Naive thymus-derived CD8-positive, alpha-beta T cell (primary cell): Measurements from ENCODE around the gene DNAAF5. TPM values are rescaled to one million over a fixed set of nuclear protein-coding genes. Genes with fewer than 3 reads are reported as not detected.
A peak's percentile ranks its signal among the peaks of the same experiment; 100 is the strongest.

ENCODE experiments used
- ATAC-seq, 2 donors: fragments of 150-1000 bp; cut with Tn5 transposase in 1 of 2; sonication (Bioruptor Pico), chemical (Tn5 transposase) in 1 of 2; 1 replicate in 1 of 2; 2 replicates in 1 of 2; pipeline ENCODE4 v1.10.0; 2021; ENCODE audit warnings: mild to moderate bottlenecking in 2 of 2, moderate library complexity in 2 of 2
- POLR2A ChIA-PET: fragments of 350-600 bp; sonication (Branson Sonifier 250); formaldehyde crosslinking; loops from one replicate; lab custom pipeline; 2021; ENCODE audit warnings: antibody characterized with exemption; lab: Charles Lee
- DNase-seq, 10 donors: peaks; one replicate each; pipeline versions ENCODE4 v3.0.0 to v3.0.0-alpha.2; 2020 to 2022
- H3K27ac Mint-ChIP-seq, 10 donors: one replicate each; pipeline ENCODE4 v1.8.0; 2020 to 2022; ENCODE audit warnings: mild to moderate bottlenecking in 10 of 10, mixed read lengths in 10 of 10, moderate library complexity in 4 of 10, inconsistent platforms in 1 of 10
- H3K27me3 Mint-ChIP-seq, 5 donors: one replicate each; pipeline ENCODE4 v1.8.0; 2021 to 2022; ENCODE audit warnings: mixed read lengths in 5 of 5
- H3K36me3 Mint-ChIP-seq, 3 donors: one replicate each; pipeline ENCODE4 v1.8.0; 2020 to 2022; ENCODE audit warnings: mixed read lengths in 3 of 3, mild to moderate bottlenecking in 2 of 3, inconsistent platforms in 1 of 3
- H3K4me1 Mint-ChIP-seq, 4 donors: one replicate each; pipeline ENCODE4 v1.8.0; 2021 to 2022; ENCODE audit warnings: mixed read lengths in 4 of 4
- H3K4me3 Mint-ChIP-seq, 10 donors: one replicate each; pipeline ENCODE4 v1.8.0; 2020 to 2022; ENCODE audit warnings: mild to moderate bottlenecking in 10 of 10, mixed read lengths in 10 of 10, moderate library complexity in 6 of 10, inconsistent platforms in 1 of 10
- H3K9me3 Mint-ChIP-seq, 9 donors: one replicate each; pipeline ENCODE4 v1.8.0; 2020 to 2022; ENCODE audit warnings: mixed read lengths in 9 of 9, mild to moderate bottlenecking in 3 of 9, inconsistent platforms in 1 of 9, moderate library complexity in 1 of 9
- polyA plus RNA-seq, 3 donors: library from polyadenylated mRNA; unstranded; fragments of 300-500 nt; fragmentation: Illumina TruSeq; gene quantifications; one replicate each; pipeline ENCODE4 v1.2.3, GENCODE V29; 2021
- total RNA-seq, 8 experiments: library from RNA in 2 of 8; stranded (reverse) in 2 of 8; gene quantifications; one replicate each; pipeline ENCODE4 v1.2.3 and lab custom pipeline; 2021 to 2026

Gene DNAAF5
- total and polyA plus RNA-seq, 5 experiments from 2014 or later = 2.8 to 16.3 (median 4.6) TPM

DNA sequence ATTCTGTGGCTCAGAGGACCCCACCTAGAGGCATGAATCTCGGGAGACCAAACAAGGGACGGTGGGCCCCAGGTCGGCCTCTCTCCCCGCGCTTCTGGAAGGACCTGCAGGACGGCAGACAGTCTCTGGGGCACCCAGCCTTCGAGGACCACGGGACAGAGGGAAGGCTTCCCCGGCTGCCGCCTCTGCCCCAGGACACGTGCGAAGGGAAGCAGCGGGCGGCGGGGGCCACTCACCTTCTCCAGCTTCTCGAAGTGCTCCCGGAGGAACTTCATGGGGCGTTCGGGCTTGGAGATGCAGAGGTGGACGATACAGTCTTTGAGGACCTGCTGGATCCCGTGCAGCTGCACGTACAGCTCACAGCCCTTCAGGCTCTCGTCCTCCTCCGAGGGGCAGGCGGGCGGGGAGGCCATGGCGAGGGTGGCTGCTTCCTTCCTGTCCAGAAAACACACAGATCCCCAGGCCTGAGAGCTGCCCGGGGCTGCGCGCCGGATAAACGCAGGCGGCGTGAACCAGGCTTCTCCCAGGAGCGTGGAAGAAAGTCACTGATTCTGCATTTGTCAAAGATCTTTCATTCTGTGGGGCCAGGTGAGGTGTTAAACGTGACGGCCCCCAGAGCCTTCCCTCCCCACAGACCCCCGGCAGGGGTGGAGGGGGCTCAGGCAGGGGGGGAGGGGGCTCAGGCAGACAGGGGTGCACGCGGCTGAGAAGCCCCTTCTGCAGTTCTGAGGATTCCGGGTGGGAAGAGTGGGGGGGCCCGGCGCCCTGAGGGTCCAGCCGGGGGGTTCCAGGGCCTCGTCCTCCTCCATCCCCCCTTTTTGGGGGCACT, 15.2 kb upstream of the DNAAF5 start:
- peaks cover 8 to 46% (median 36%) of the 10 kb centered on the region in 4 donors for H3K4me1 Mint-ChIP-seq
- H3K36me3 Mint-ChIP-seq = peaks cover 0 to 25% (median 14%) of the 10 kb centered on the region in 3 donors
- ATAC-seq (no peak), DNase-seq (no peak)
- peak overlapping the region; percentile 32 to 93 (median 66) for H3K27ac Mint-ChIP-seq
- POLR2A ChIA-PET = interaction anchor here (0.6 to 1.9 kb wide), 8 partner anchors 14 to 449 kb away, joined by 3 to 11 read pairs (median 6); partner anchors contain the start of genes DNAAF5 and PRKAR1B
- peaks cover 0 to 4% (median 0%) of the 10 kb centered on the region in 5 donors for H3K27me3 Mint-ChIP-seq
- peak overlapping the region; percentile 50 to 80 (median 70) for H3K4me3 Mint-ChIP-seq
- H3K9me3 Mint-ChIP-seq = no peaks in the 10 kb centered on the region

DNA sequence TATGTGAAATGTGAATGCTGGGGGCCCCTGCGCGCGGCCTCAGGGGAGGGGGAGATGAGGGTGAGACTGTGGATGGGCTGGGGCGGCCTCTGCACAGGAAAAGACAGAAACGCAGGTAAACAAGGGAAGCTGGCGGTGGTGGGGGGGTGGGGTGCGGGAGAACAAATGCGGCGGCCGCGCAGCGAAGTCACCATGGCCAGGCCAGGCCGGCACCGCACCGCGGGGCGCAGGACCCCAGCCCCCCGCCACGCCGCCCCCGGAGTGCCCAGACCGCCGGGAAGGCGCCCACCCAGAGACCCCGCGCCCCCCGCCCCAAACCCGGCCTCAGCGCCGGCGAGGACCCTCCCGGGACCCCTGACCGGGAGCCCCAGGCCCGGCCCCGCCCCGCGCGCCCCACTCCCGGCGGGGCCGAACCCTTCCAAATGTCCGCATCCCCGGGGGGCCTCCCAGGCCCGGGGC, 14.5 kb upstream of the DNAAF5 start:
- H3K27ac Mint-ChIP-seq = peak overlapping the region in 5 of 10 donors; percentile 32 to 93 (median 38)
- H3K9me3 Mint-ChIP-seq = no peaks in the 10 kb centered on the region
- POLR2A ChIA-PET = interaction anchor here (0.6 to 1.9 kb wide), 8 partner anchors 13 to 449 kb away, joined by 3 to 11 read pairs (median 4); partner anchors contain the start of genes DNAAF5 and PRKAR1B
- peaks cover 0 to 4% (median 0%) of the 10 kb centered on the region in 5 donors for H3K27me3 Mint-ChIP-seq
- H3K36me3 Mint-ChIP-seq = peaks cover 0 to 25% (median 12%) of the 10 kb centered on the region in 3 donors
- DNase-seq (peak in 1 of 10 donors; percentile 20), ATAC-seq (peak; percentile 40 to 41)
- peaks cover 8 to 50% (median 40%) of the 10 kb centered on the region in 4 donors for H3K4me1 Mint-ChIP-seq
- peak overlapping the region in 7 of 10 donors; percentile 52 to 80 (median 67) for H3K4me3 Mint-ChIP-seq

DNA sequence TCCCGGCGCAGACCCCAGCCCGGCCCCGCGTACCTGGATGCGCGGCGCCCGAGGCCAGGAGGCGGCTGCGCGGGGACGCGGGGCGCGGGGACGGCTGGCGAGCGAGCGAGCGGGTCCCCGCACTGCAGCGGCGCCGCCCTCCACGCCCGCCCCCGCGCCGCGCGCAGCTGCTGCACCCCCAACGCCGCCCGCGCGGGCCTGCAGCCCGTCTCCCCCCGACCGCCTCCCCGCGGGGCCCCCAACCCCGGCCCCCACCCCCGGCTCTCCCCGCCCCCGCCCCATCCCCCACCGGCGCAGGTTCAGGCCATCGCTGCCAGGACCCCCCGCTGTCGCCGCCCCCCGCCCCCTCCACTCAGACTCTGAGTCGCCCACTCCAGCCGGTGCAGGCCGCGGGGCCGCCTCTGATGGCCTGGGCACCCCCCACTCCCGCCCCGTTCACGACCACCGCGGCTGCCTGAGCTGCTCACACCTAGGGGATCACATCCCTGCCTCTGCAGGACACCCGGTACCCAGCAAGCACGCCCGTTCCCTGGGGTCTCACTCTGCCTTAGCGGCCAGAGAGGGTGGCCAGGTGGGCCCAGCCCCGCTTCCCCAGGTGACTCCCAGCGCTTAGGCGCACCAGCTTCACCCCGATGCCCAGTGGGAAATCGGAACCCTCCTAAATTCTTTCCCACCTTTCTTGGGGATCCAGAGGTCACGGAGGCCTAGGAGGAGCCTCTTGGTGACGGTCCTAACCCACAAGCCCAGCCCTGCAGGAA, 13.9 kb upstream of the DNAAF5 start:
- H3K27me3 Mint-ChIP-seq = peaks cover 0 to 4% (median 0%) of the 10 kb centered on the region in 5 donors
- POLR2A ChIA-PET = interaction anchor here (0.6 to 1.9 kb wide), 7 partner anchors 10 to 108 kb away, joined by 3 to 11 read pairs (median 4); partner anchors contain the start of genes DNAAF5 and PRKAR1B
- peak; percentile 85 to 90 for ATAC-seq
- peak overlapping the region in 8 of 10 donors; percentile 19 to 91 (median 68) for H3K27ac Mint-ChIP-seq
- peaks cover 0 to 20% (median 5%) of the 10 kb centered on the region in 3 donors for H3K36me3 Mint-ChIP-seq
- no peaks in the 10 kb centered on the region for H3K9me3 Mint-ChIP-seq
- H3K4me3 Mint-ChIP-seq = peak overlapping the region; percentile 32 to 88 (median 72)
- peaks cover 8 to 46% (median 38%) of the 10 kb centered on the region in 4 donors for H3K4me1 Mint-ChIP-seq
- peak in 6 of 10 donors; percentile 22 to 56 (median 40) for DNase-seq

DNA sequence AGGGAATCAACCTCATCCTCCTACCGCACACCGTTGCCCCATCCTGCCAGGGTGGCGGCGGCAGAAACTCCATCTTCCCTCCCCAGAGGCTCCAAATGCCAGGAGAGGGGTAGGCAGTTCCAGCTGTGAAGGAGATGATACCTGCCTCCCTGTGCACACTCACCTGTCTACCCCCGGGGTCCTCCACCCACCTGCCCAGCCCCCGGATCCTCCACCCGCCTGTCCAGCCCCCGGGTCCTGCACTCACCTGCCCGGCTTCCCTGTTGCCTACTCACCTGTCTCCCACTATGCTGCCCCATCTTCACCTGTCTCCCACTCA, 13.4 kb upstream of the DNAAF5 start:
- H3K36me3 Mint-ChIP-seq = peaks cover 0 to 15% (median 5%) of the 10 kb centered on the region in 3 donors
- peak in 1 of 2 donors; percentile 38 for ATAC-seq
- peaks cover 0 to 4% (median 0%) of the 10 kb centered on the region in 5 donors for H3K27me3 Mint-ChIP-seq
- no peak for DNase-seq
- H3K27ac Mint-ChIP-seq = peak overlapping the region; percentile 26 to 93 (median 86)
- H3K4me3 Mint-ChIP-seq = peak overlapping the region; percentile 71 to 88 (median 77)
- H3K9me3 Mint-ChIP-seq = no peaks in the 10 kb centered on the region
- H3K4me1 Mint-ChIP-seq = peaks cover 8 to 40% (median 33%) of the 10 kb centered on the region in 4 donors
- POLR2A ChIA-PET = interaction anchor here (1.6 to 1.9 kb wide), 3 partner anchors 44 to 109 kb away, joined by 3 to 11 read pairs (median 5); no protein-coding TSS in a partner anchor

DNA sequence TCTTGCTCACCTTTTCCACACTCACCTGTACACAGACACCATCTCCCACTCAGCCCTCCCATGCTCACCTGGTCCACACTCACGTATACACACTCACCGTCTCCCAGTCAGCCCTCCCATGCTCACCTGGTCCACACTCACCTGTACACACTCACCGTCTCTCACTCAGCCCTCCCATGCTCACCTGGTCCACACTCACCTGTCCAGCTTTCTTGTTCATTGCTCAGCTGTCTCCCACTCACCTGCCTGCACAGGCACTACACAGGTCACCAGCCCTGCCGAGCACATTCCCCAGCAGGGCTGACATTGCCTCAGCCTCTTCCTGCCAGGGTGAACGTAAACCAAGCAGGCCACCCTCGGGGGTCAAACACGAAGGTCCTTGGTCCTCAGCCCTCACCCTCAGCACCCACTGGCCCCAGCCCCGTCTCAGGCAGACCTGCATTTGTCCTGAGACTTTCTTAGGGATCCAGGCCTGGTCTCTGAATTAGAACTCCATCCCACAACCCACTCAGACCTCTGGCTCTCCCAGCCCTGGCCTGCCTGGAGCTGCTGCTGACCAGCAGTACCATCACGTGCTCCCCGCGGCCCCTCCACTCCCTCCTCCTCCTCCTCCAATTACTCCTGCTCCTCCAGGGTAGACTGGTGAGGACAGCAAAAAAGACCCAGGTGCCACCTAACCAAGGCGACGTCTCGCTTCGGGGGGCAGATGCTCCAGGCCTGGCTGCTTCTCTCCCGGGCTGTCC, 12.8 kb upstream of the DNAAF5 start:
- peak overlapping the region; percentile 63 to 88 (median 76) for H3K4me3 Mint-ChIP-seq
- POLR2A ChIA-PET = interaction anchor here (1.6 to 1.9 kb wide), 2 partner anchors 45 to 109 kb away, joined by 3 to 5 read pairs; no protein-coding TSS in a partner anchor
- H3K27me3 Mint-ChIP-seq = peaks cover 0 to 4% (median 0%) of the 10 kb centered on the region in 5 donors
- no peaks in the 10 kb centered on the region for H3K9me3 Mint-ChIP-seq
- H3K36me3 Mint-ChIP-seq = peaks cover 0 to 11% (median 5%) of the 10 kb centered on the region in 3 donors
- H3K27ac Mint-ChIP-seq = peak overlapping the region; percentile 78 to 93 (median 86)
- DNase-seq = no peak
- ATAC-seq = no peak
- H3K4me1 Mint-ChIP-seq = peaks cover 8 to 40% (median 34%) of the 10 kb centered on the region in 4 donors

DNA sequence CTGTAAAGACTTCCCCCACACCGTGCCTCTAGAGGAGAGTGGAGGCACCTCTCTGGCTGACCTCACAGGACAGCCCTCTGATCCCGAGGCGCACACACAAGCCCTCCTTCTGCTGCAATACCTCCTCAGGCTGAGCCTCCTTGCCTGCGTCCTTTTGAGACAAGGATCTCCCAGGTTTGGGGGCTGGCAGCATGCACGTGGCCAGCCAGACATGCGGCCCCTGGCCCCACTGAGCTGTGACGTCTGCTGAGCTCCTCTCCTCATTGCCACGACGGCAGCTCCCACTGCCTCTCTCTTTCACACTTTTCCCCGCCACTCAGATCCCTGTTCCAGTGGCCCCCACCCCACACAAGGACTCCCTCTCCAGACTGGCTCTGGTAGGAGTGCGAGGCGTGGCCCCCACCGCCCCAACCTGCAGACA, 12.2 kb upstream of the DNAAF5 start:
- POLR2A ChIA-PET = no interaction called here
- H3K4me1 Mint-ChIP-seq = peaks cover 8 to 40% (median 34%) of the 10 kb centered on the region in 4 donors
- no peak for DNase-seq
- no peaks in the 10 kb centered on the region for H3K9me3 Mint-ChIP-seq
- H3K36me3 Mint-ChIP-seq = peaks cover 0 to 11% (median 5%) of the 10 kb centered on the region in 3 donors
- no peak for ATAC-seq
- peaks cover 0 to 4% (median 0%) of the 10 kb centered on the region in 5 donors for H3K27me3 Mint-ChIP-seq
- H3K27ac Mint-ChIP-seq = peak overlapping the region in 8 of 10 donors; percentile 53 to 93 (median 81)
- peak overlapping the region; percentile 7 to 88 (median 73) for H3K4me3 Mint-ChIP-seq

DNA sequence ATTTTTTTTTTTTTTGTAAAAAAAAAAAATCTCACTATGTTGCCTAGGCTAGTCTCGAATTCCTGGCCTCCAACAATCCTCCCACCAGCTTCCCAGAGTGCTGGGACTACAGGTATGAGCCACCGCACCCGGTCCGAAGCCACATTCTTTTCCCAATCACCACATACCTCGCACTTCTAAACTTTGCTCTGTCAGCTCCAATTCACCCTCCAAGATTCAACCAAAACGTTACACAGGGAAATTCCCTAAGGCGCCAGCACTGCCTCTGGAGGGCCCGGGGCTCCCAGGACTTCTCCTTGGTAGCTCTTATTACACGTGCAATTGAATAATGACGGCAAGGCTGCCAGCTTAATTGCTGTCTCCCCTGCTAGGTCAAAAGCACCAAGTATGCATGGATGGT, 10.3 kb upstream of the DNAAF5 start:
- H3K9me3 Mint-ChIP-seq = peaks cover 0 to 5% (median 0%) of the 10 kb centered on the region in 9 donors
- H3K4me3 Mint-ChIP-seq = peak overlapping the region in 2 of 10 donors; percentile 13 to 45
- DNase-seq = no peak
- H3K27ac Mint-ChIP-seq = peak overlapping the region in 8 of 10 donors; percentile 6 to 82 (median 50)
- H3K27me3 Mint-ChIP-seq = peaks cover 0 to 4% (median 0%) of the 10 kb centered on the region in 5 donors
- POLR2A ChIA-PET = no interaction called here
- peaks cover 2 to 7% (median 7%) of the 10 kb centered on the region in 3 donors for H3K36me3 Mint-ChIP-seq
- ATAC-seq = no peak
- H3K4me1 Mint-ChIP-seq = peaks cover 5 to 38% (median 30%) of the 10 kb centered on the region in 4 donors

DNA sequence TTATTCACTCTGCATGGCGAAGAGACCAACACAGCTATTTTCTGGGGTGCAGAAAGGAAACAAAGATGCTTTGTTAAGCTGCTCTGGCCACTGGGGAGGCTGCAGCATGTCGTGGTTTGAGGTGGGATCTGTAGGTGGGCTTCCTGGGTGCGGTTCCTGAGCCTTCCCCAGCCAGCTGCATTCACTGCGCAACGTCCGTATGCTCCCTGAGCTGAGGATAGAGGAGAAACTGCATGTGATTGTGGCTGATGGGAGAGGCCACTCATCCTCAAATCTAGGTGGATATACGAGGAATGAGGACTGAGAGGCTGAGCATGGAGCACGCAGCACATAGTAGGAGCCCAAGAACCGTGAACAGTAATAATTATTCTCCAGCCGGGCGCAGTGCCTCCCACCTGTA, 9.9 kb upstream of the DNAAF5 start:
- POLR2A ChIA-PET = no interaction called here
- peaks cover 0 to 4% (median 0%) of the 10 kb centered on the region in 5 donors for H3K27me3 Mint-ChIP-seq
- H3K4me3 Mint-ChIP-seq = peak overlapping the region in 3 of 10 donors; percentile 13 to 45 (median 34)
- ATAC-seq = no peak
- no peak for DNase-seq
- H3K4me1 Mint-ChIP-seq = peaks cover 5 to 38% (median 27%) of the 10 kb centered on the region in 4 donors
- peaks cover 3 to 8% (median 8%) of the 10 kb centered on the region in 3 donors for H3K36me3 Mint-ChIP-seq
- peaks cover 0 to 5% (median under 1%) of the 10 kb centered on the region in 9 donors for H3K9me3 Mint-ChIP-seq
- peak overlapping the region in 9 of 10 donors; percentile 6 to 82 (median 51) for H3K27ac Mint-ChIP-seq

DNA sequence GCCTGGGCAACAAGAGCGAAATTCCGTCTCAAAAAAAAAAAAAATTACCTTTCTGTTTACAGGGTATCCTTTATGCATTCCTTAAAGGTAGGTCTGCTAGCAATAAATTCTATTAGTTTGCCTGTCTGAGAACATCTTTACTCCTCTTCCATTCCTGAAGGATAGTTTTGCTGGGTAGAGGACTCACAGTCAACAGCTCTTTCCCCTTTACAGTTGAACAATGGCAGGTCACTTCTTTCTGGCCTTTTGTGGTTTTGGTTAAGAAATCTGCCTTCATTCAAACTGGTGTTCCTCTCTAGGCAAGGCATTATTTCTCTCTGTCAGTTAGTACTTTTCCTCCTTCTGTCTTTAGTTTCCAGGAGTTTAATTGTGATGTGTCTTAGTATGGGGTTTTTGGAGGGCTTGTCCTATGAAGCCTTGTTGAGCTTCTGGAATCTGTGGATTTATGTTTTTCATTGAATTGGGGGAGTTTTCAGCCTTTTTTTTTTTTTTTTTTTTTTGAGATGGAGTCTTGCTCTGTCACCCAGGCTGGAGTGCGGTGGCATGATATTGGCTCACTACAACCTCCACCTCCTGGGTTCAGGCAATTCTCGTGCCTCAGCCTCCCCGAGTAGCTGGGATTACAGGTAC, 4.8 kb upstream of the DNAAF5 start:
- Mint-ChIP-seq H3K4me1 (peaks cover 11 to 35% (median 24%) of the 10 kb centered on the region in 4 donors), H3K27ac (no peak overlapping the region), H3K27me3 (no peaks in the 10 kb centered on the region), H3K36me3 (peaks cover 11 to 22% (median 16%) of the 10 kb centered on the region in 3 donors), H3K4me3 (no peak overlapping the region), H3K9me3 (peaks cover 0 to 9% (median 4%) of the 10 kb centered on the region in 9 donors)
- POLR2A ChIA-PET = interaction anchor here (0.7 kb wide), 1 partner anchor 9 kb away, joined by 3 read pairs; no protein-coding TSS in a partner anchor
- ATAC-seq (no peak), DNase-seq (no peak)

DNA sequence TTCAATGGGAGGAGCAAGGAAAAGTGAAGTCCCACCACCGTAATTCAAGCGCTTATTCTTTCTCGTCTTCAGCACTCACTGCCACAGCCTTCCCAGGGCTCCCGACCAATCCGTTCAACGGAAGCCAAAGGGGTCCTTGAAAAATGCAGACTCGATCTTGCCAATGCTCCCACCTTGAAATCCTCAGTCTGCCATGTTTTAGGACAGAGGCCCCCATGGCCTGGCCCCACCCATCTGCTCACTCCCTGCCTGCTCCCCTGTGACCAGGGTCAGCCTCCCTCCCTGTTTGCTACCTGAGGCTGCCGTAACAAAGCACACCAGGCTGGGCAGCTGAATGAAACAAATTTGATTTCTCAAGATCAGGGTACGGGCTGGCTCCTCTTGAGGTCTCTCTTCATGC, 3.0 kb upstream of the DNAAF5 start:
- no peak for ATAC-seq
- POLR2A ChIA-PET = no interaction called here
- peaks cover 11 to 22% (median 16%) of the 10 kb centered on the region in 3 donors for H3K36me3 Mint-ChIP-seq
- DNase-seq = no peak
- peaks cover 18 to 41% (median 29%) of the 10 kb centered on the region in 4 donors for H3K4me1 Mint-ChIP-seq
- H3K4me3 Mint-ChIP-seq = no peak overlapping the region
- peaks cover 0 to 9% (median 4%) of the 10 kb centered on the region in 9 donors for H3K9me3 Mint-ChIP-seq
- H3K27me3 Mint-ChIP-seq = no peaks in the 10 kb centered on the region
- no peak overlapping the region for H3K27ac Mint-ChIP-seq

DNA sequence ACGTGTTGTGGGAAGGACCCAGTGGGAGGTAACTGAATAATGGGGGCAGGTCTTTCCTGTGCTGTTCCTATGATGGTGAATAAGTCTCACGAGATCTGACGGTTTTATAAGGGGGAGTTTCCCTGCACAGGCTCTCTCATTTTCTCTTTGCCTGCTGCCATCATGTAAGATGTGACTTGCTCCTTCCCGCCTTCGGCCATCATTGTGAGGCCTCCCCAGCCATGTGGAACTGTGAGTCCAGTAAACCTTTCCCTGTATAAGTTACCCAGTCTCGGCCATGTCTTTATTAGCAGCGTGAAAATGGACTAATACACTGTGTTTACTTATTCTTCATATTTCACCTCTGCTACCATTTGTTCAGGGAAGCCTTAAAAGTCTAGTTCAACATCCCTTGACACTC, 2.2 kb upstream of the DNAAF5 start:
- H3K27ac Mint-ChIP-seq = no peak overlapping the region
- peak overlapping the region in 1 of 10 donors; percentile 20 for H3K4me3 Mint-ChIP-seq
- DNase-seq (no peak), ATAC-seq (no peak)
- peaks cover 11 to 22% (median 16%) of the 10 kb centered on the region in 3 donors for H3K36me3 Mint-ChIP-seq
- H3K9me3 Mint-ChIP-seq = peaks cover 0 to 9% (median 4%) of the 10 kb centered on the region in 9 donors
- POLR2A ChIA-PET = no interaction called here
- H3K4me1 Mint-ChIP-seq = peaks cover 18 to 41% (median 29%) of the 10 kb centered on the region in 4 donors
- H3K27me3 Mint-ChIP-seq = no peaks in the 10 kb centered on the region
